ENCODE results near the gene CACNA1S.

CACNA1S gene

GRCh38 chr1:201112173-201112731 lies at the start of gene CACNA1S:
CACNA1S (minus strand) TSS chr1:201112426; CDS start chr1:201112339, 87 bp downstream.
- Mint-ChIP-seq H3K27me3 (no peaks in the 10 kb centered on the region), H3K27ac (peak within 1 kb of the TSS; percentile 8), H3K36me3 (no peaks in the 10 kb centered on the region), H3K9me3 (no peaks in the 10 kb centered on the region), H3K4me3 (peak within 1 kb of the TSS; percentile 49), H3K4me1 (peaks cover 8% of the 10 kb centered on the region)

GRCh38 chr1:201157949-201158348 lies 45.7 kb upstream of the CACNA1S start:
- peaks cover 16% of the 10 kb centered on the region for H3K4me1 Mint-ChIP-seq
- H3K27ac Mint-ChIP-seq: no peak overlapping the region
- H3K9me3 Mint-ChIP-seq: no peaks in the 10 kb centered on the region
- peaks cover 2% of the 10 kb centered on the region for H3K27me3 Mint-ChIP-seq
- H3K36me3 Mint-ChIP-seq: no peaks in the 10 kb centered on the region
- no peak overlapping the region for H3K4me3 Mint-ChIP-seq

- H3K27me3 Mint-ChIP-seq: peaks cover 2% of the 10 kb centered on the region
- no peak overlapping the region for H3K4me3 Mint-ChIP-seq
- H3K9me3 Mint-ChIP-seq: no peaks in the 10 kb centered on the region
- H3K36me3 Mint-ChIP-seq: no peaks in the 10 kb centered on the region
- no peak overlapping the region for H3K27ac Mint-ChIP-seq
- H3K4me1 Mint-ChIP-seq: peaks cover 24% of the 10 kb centered on the region
Measured at GRCh38 chr1:201156819-201157218, 44.6 kb upstream of the CACNA1S start.

- H3K4me1 Mint-ChIP-seq: peaks cover 24% of the 10 kb centered on the region
- H3K4me3 Mint-ChIP-seq: no peak overlapping the region
- no peaks in the 10 kb centered on the region for H3K36me3 Mint-ChIP-seq
- no peak overlapping the region for H3K27ac Mint-ChIP-seq
- H3K9me3 Mint-ChIP-seq: no peaks in the 10 kb centered on the region
- H3K27me3 Mint-ChIP-seq: peaks cover 2% of the 10 kb centered on the region
Measured at GRCh38 chr1:201156346-201156745, 44.1 kb upstream of the CACNA1S start.

- Mint-ChIP-seq H3K4me1 (peaks cover 24% of the 10 kb centered on the region), H3K27ac (no peak overlapping the region), H3K36me3 (no peaks in the 10 kb centered on the region), H3K9me3 (no peaks in the 10 kb centered on the region), H3K4me3 (no peak overlapping the region), H3K27me3 (no peaks in the 10 kb centered on the region)
Measured at GRCh38 chr1:201155354-201155753, 43.1 kb upstream of the CACNA1S start.

- H3K27me3 Mint-ChIP-seq: no peaks in the 10 kb centered on the region
- no peaks in the 10 kb centered on the region for H3K9me3 Mint-ChIP-seq
Measured at GRCh38 chr1:201154389-201155165, 42.4 kb upstream of the CACNA1S start, which contains the start of gene TMEM9. TMEM9 (minus strand) TSS chr1:201154474; CDS start chr1:201153923, 551 bp downstream.

GRCh38 chr1:201153474-201154388 lies 41.5 kb upstream of the CACNA1S start:
- no peaks in the 10 kb centered on the region for H3K36me3 Mint-ChIP-seq

More at GRCh38 chr1:201154389-201155165, 42.4 kb upstream of the CACNA1S start, which contains the start of gene TMEM9:
- H3K27ac Mint-ChIP-seq: peak within 1 kb of the TSS; percentile 84
- H3K36me3 Mint-ChIP-seq: no peaks in the 10 kb centered on the region
- H3K4me1 Mint-ChIP-seq: peaks cover 24% of the 10 kb centered on the region
- H3K4me3 Mint-ChIP-seq: peak within 1 kb of the TSS; percentile 91

GRCh38 chr1:201149400-201149799 lies 37.2 kb upstream of the CACNA1S start:
- Mint-ChIP-seq H3K27me3 (no peaks in the 10 kb centered on the region), H3K4me3 (no peak overlapping the region), H3K36me3 (no peaks in the 10 kb centered on the region), H3K4me1 (peaks cover 18% of the 10 kb centered on the region), H3K27ac (no peak overlapping the region), H3K9me3 (no peaks in the 10 kb centered on the region)

More at GRCh38 chr1:201153474-201154388, 41.5 kb upstream of the CACNA1S start:
- Mint-ChIP-seq H3K27ac (peak overlapping the region; percentile 84), H3K4me3 (peak overlapping the region; percentile 91), H3K4me1 (peaks cover 24% of the 10 kb centered on the region), H3K27me3 (no peaks in the 10 kb centered on the region), H3K9me3 (no peaks in the 10 kb centered on the region)

GRCh38 chr1:201147396-201148015 lies 35.3 kb upstream of the CACNA1S start:
- Mint-ChIP-seq H3K36me3 (peaks cover 3% of the 10 kb centered on the region), H3K27me3 (no peaks in the 10 kb centered on the region), H3K4me1 (peaks cover 3% of the 10 kb centered on the region), H3K4me3 (no peak overlapping the region), H3K9me3 (no peaks in the 10 kb centered on the region), H3K27ac (peak overlapping the region; percentile 42)

- Mint-ChIP-seq H3K36me3 (peaks cover 3% of the 10 kb centered on the region), H3K27ac (no peak overlapping the region), H3K4me1 (no peaks in the 10 kb centered on the region), H3K27me3 (no peaks in the 10 kb centered on the region), H3K9me3 (no peaks in the 10 kb centered on the region), H3K4me3 (no peak overlapping the region)
Measured at GRCh38 chr1:201146626-201147390, 34.6 kb upstream of the CACNA1S start.

- H3K4me3 Mint-ChIP-seq: no peak overlapping the region
- H3K4me1 Mint-ChIP-seq: no peaks in the 10 kb centered on the region
- no peak overlapping the region for H3K27ac Mint-ChIP-seq
- H3K27me3 Mint-ChIP-seq: no peaks in the 10 kb centered on the region
- no peaks in the 10 kb centered on the region for H3K9me3 Mint-ChIP-seq
- H3K36me3 Mint-ChIP-seq: peaks cover 7% of the 10 kb centered on the region
Measured at GRCh38 chr1:201145816-201146215, 33.6 kb upstream of the CACNA1S start.

GRCh38 chr1:201145132-201145531 lies 32.9 kb upstream of the CACNA1S start:
- Mint-ChIP-seq H3K9me3 (no peaks in the 10 kb centered on the region), H3K4me3 (no peak overlapping the region), H3K36me3 (peaks cover 8% of the 10 kb centered on the region), H3K27ac (no peak overlapping the region), H3K4me1 (no peaks in the 10 kb centered on the region), H3K27me3 (no peaks in the 10 kb centered on the region)

- no peaks in the 10 kb centered on the region for H3K9me3 Mint-ChIP-seq
- no peaks in the 10 kb centered on the region for H3K4me1 Mint-ChIP-seq
- no peaks in the 10 kb centered on the region for H3K27me3 Mint-ChIP-seq
- no peak overlapping the region for H3K27ac Mint-ChIP-seq
- H3K36me3 Mint-ChIP-seq: peaks cover 8% of the 10 kb centered on the region
- no peak overlapping the region for H3K4me3 Mint-ChIP-seq
Measured at GRCh38 chr1:201144701-201145100, 32.5 kb upstream of the CACNA1S start.

- no peaks in the 10 kb centered on the region for H3K9me3 Mint-ChIP-seq
- H3K4me3 Mint-ChIP-seq: no peak overlapping the region
- H3K36me3 Mint-ChIP-seq: peaks cover 8% of the 10 kb centered on the region
- no peaks in the 10 kb centered on the region for H3K4me1 Mint-ChIP-seq
- no peaks in the 10 kb centered on the region for H3K27me3 Mint-ChIP-seq
- H3K27ac Mint-ChIP-seq: no peak overlapping the region
Measured at GRCh38 chr1:201143726-201144635, 31.8 kb upstream of the CACNA1S start.
